Measurements from ENCODE around the gene ITPR1. TPM values are rescaled to one million over a fixed set of nuclear protein-coding genes. Genes with fewer than 3 reads are reported as not detected.

Gene ITPR1
- total and polyA plus RNA-seq, 2 of the 4 experiments (the other 2 are of a cell fraction): 1.8 to 5.7 TPM

- no peak for ATAC-seq (ENCODE audit: low read depth)
These were observed 298.2 kb downstream of the ITPR1 start for GRCh38 chr3:4791358-4791757.

More at GRCh38 chr3:4791358-4791757, 298.2 kb downstream of the ITPR1 start:
- TF ChIP-seq MAZ (IDR thresholded peaks at IDR 0.05; ENCODE audit: borderline replicate concordance, low read depth, low read length) (no peak), RAD21 (IDR thresholded peaks at IDR 0.05; ENCODE audit: low read length) (no peak), BHLHE40 (IDR thresholded peaks at IDR 0.05; ENCODE audit: low read depth, low read length) (no peak), FOS (IDR thresholded peaks at IDR 0.05; ENCODE audit: low read depth, low read length) (no peak), RCOR1 (IDR thresholded peaks at IDR 0.05; ENCODE audit: insufficient replicate concordance, low read length) (no peak), CHD1 (IDR thresholded peaks at IDR 0.05; ENCODE audit: low read depth, low read length) (no peak), USF2 (IDR thresholded peaks at IDR 0.05; ENCODE audit: low read depth, low read length) (no peak), NFE2L2 (IDR thresholded peaks at IDR 0.05; ENCODE audit: low read depth, low read length) (no peak), SMC3 (IDR thresholded peaks at IDR 0.05; ENCODE audit: low read depth, low read length) (no peak), CEBPB (IDR thresholded peaks at IDR 0.05; ENCODE audit: low read depth, low read length) (no peak), ELK1 (IDR thresholded peaks at IDR 0.05; ENCODE audit: borderline replicate concordance, low read depth, low read length) (no peak), MXI1 (IDR thresholded peaks at IDR 0.05; ENCODE audit: borderline replicate concordance, low read depth, low read length) (no peak), CTCF (conservative IDR thresholded peaks at IDR 0.05; ENCODE audit: low read depth, low read length) (no peak)
- H4K91ac ChIP-seq (ENCODE audit: insufficient read depth, low read depth, low read length): no peak overlapping the region
- CTCF ChIA-PET: interaction anchor here (0.5 kb wide), 1 partner anchor 152 kb away, joined by 3 read pairs; no protein-coding TSS in a partner anchor
- H3K4ac ChIP-seq (ENCODE audit: low read depth, low read length): no peak overlapping the region
- no peak overlapping the region for H3K27ac ChIP-seq (ENCODE audit: insufficient read depth, low read length)
- DNase-seq: no peak
- H3K14ac ChIP-seq (replicated peaks; ENCODE audit: low read depth, low read length): no peak overlapping the region
- no peak overlapping the region for H2AK9ac ChIP-seq (replicated peaks; ENCODE audit: low read depth, low read length, poor library complexity)
- intact Hi-C loops (cut with micrococcal nuclease) (no loop called here), in situ Hi-C loops (cut with MboI; ENCODE audit: low sequenced_read_pairs) (no loop called here), dilution Hi-C loops (cut with HindIII; ENCODE audit: low sequenced_read_pairs, unreplicated experiment) (no loop called here)
- no peak overlapping the region for H2AK5ac ChIP-seq (ENCODE audit: low read depth, low read length)
- H3K36me3 ChIP-seq (ENCODE audit: control insufficient read depth, insufficient read depth, low read length): no peaks in the 10 kb centered on the region
- no peaks in the 10 kb centered on the region; the same call in 1 of the 2 replicates for H3K9me3 ChIP-seq (ENCODE audit: control insufficient read depth, insufficient read depth, low read length)
- no peaks in the 10 kb centered on the region for H3K27me3 ChIP-seq (ENCODE audit: control insufficient read depth, insufficient read depth, low read length)
- H3K4me3 ChIP-seq (ENCODE audit: insufficient read depth, low read depth, low read length): no peak overlapping the region
- H3K23ac ChIP-seq (ENCODE audit: low read depth, low read length): no peak overlapping the region
- H2BK15ac ChIP-seq (ENCODE audit: low read depth, low read length): no peak overlapping the region
- no peak overlapping the region for H2BK120ac ChIP-seq (ENCODE audit: low read depth, low read length)
- H3K4me1 ChIP-seq (ENCODE audit: control insufficient read depth, insufficient read depth, low read length): no peaks in the 10 kb centered on the region
- no peaks in the 10 kb centered on the region for H3K9me1 ChIP-seq (ENCODE audit: insufficient read depth, low read length)
- H3K4me2 ChIP-seq (ENCODE audit: low read depth, low read length): no peak overlapping the region
- no peaks in the 10 kb centered on the region for H3K79me1 ChIP-seq (ENCODE audit: low read depth in 1 of 2, low read length in 2 of 2)
- H2AFZ ChIP-seq (replicated peaks; ENCODE audit: low read length, poor library complexity): no peak overlapping the region
- 96% methylated on average over 3 of the region's 4 CpGs; no CpG with 5 or more reads in 1 of the 2 experiments for WGBS, 2 experiments (ENCODE audit: extremely low coverage in 2 of 2, insufficient read length in 1 of 2)
- no TSS peak for BruUV-seq (replicated peaks)
- H3K9ac ChIP-seq (ENCODE audit: low read depth, low read length): no peak overlapping the region
- no peak overlapping the region for H4K5ac ChIP-seq (ENCODE audit: low read depth, low read length)
- no peak overlapping the region for H2BK20ac ChIP-seq (ENCODE audit: low read depth, low read length)
- no peak overlapping the region for H2BK5ac ChIP-seq (ENCODE audit: low read depth, low read length, poor library complexity, severe bottlenecking)
- H3K18ac ChIP-seq (ENCODE audit: low read depth, low read length): no peak overlapping the region
- POLR2A ChIA-PET (ENCODE audit: unreplicated experiment): no interaction called here
- no peak overlapping the region for H3K56ac ChIP-seq (ENCODE audit: extremely low read depth, insufficient read depth, low read length)
- H4K20me1 ChIP-seq (ENCODE audit: insufficient read depth, low read length): no peaks in the 10 kb centered on the region
- no peak overlapping the region for H4K8ac ChIP-seq (ENCODE audit: low read depth in 2 of 2, low read length in 2 of 2)
